Gastroesophageal sphincter (tissue), 3 donors: ENCODE results near the gene KLHL29.

Experiments
- EP300 ChIP-seq: sonication (generic); formaldehyde crosslinking; IDR thresholded peaks from one replicate; pipeline ENCODE4 v1.6.1; 2017; ENCODE audit warnings: antibody characterized with exemption, mild to moderate bottlenecking
- POLR2A ChIP-seq, 2 donors: fragments of 450-650 bp; IDR thresholded peaks; one replicate each; pipeline ENCODE4 v1.6.1; 2017; ENCODE audit warnings: antibody characterized with exemption in 2 of 2, mild to moderate bottlenecking in 2 of 2, moderate library complexity in 1 of 2
- POLR2AphosphoS5 ChIP-seq: sonication (generic); formaldehyde crosslinking; IDR thresholded peaks from one replicate; pipeline ENCODE4 v1.6.1; 2017; ENCODE audit warnings: antibody characterized with exemption
- TF ChIP-seq, protein P1 (sequence below), 4 experiments: fragments of 200-600 bp in 2 of 4; fragments of 450-650 bp in 2 of 4; sonication (generic) in 1 of 4; IDR thresholded peaks; one replicate each; pipeline ENCODE4 v1.5.1; 2017 to 2019; ENCODE audit warnings: antibody characterized with exemption in 4 of 4, mild to moderate bottlenecking in 2 of 4, moderate library complexity in 2 of 4

DNA sequence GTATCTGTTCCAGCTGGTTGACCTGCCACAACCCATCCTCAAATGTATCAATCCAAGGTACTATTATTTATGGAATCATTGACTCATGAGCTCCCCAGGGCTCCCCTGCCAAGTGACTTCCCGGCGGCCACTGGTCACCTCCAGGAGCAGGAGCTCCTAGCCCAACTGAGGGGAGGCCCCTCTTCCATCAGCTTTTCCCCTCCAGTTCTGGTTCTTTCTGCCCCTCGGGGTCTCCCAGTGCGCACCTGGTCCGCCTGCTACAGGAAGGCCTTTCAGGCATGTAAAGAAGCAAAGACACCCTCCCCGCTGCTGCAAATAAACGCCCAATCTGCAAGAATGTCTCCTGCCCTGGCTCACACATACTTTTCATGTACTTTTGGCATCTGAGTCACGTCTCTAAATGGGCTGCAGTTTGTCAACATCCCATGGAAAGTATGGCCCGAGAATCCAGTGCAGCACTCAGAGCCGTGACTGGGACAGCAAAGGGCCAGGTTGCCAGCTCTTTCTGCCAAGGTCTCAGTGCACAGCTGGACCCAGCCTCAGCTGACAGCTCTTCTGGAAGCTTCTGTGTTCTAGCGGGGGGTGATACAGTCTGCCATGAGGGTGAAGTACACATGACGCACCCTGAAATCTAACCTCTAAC lies 41.4 kb downstream of the KLHL29 start:
- TF ChIP-seq POLR2A (IDR thresholded peaks at IDR 0.05) (no peak), POLR2AphosphoS5 (peak; percentile 98), EP300 (no peak)
- TF ChIP-seq, protein P1, sequence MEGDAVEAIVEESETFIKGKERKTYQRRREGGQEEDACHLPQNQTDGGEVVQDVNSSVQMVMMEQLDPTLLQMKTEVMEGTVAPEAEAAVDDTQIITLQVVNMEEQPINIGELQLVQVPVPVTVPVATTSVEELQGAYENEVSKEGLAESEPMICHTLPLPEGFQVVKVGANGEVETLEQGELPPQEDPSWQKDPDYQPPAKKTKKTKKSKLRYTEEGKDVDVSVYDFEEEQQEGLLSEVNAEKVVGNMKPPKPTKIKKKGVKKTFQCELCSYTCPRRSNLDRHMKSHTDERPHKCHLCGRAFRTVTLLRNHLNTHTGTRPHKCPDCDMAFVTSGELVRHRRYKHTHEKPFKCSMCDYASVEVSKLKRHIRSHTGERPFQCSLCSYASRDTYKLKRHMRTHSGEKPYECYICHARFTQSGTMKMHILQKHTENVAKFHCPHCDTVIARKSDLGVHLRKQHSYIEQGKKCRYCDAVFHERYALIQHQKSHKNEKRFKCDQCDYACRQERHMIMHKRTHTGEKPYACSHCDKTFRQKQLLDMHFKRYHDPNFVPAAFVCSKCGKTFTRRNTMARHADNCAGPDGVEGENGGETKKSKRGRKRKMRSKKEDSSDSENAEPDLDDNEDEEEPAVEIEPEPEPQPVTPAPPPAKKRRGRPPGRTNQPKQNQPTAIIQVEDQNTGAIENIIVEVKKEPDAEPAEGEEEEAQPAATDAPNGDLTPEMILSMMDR (IDR thresholded peaks at IDR 0.05) = no peak
